Keratinocyte (primary cell): ENCODE data around the gene PPL.

Experiments used
- CTCF ChIP-seq, 3 experiments: IDR thresholded peaks in 1 of 3; conservative IDR thresholded peaks in 1 of 3; optimal IDR thresholded peaks in 1 of 3; 2 replicates in 2 of 3; 3 replicates in 1 of 3; pipeline versions ENCODE3 to v1.5.1; 2011; ENCODE audit warnings: low read length in 3 of 3, mild to moderate bottlenecking in 3 of 3, moderate library complexity in 2 of 3, control low read depth in 1 of 3, inconsistent platforms in 1 of 3; ENCODE audit not compliant: insufficient read depth in 2 of 3; ENCODE audit errors: extremely low read depth in 1 of 3
- EZH2 ChIP-seq: IDR thresholded peaks from one replicate; pipeline ENCODE4 v1.6.1; 2012; ENCODE audit warnings: inconsistent platforms, mild to moderate bottlenecking, low read length, moderate library complexity

GRCh38 chr16:4914528-4915225 lies 22.3 kb downstream of the PPL start:
- no peak for TF ChIP-seq CTCF (optimal IDR thresholded peaks at IDR 0.05 in 1 of 3, IDR thresholded peaks at IDR 0.05 in 1 of 3, conservative IDR thresholded peaks at IDR 0.05 in 1 of 3; ENCODE audit: extremely low read depth in 1 of 3, insufficient read depth in 2 of 3, low read length in 3 of 3)
- no peak for TF ChIP-seq EZH2
